Endothelial cell of umbilical vein (primary cell): ENCODE results near the gene PUS7L. TPM values are rescaled to one million over a fixed set of nuclear protein-coding genes. Genes with fewer than 3 reads are reported as not detected.

ENCODE experiments used
- BruUV-seq: library from RNA; stranded (reverse); fragments of 400-500 nt; replicated peaks from 2 replicates; lab custom pipeline; 2021; lab: Mats Ljungman, UMichigan
- CTCF ChIA-PET: fragments of 300-600, 350-600 bp; sonication (Branson Sonifier 250); formaldehyde crosslinking; loops from one replicate; lab custom pipeline; 2021; ENCODE audit warnings: antibody characterized with exemption, inconsistent platforms; lab: Charles Lee
- POLR2A ChIA-PET: fragments of 300-600, 350-600 bp; sonication (Branson Sonifier 250); formaldehyde crosslinking; loops from one replicate; lab custom pipeline; 2021; ENCODE audit warnings: antibody characterized with exemption, inconsistent platforms; lab: Charles Lee
- DNase-seq: peaks from one replicate; pipeline ENCODE4 v3.0.0-alpha.2; 2011; ENCODE audit warnings: low read depth, low spot score
- FAIRE-seq: peaks from 2 replicates; lab custom pipeline; 2011; peaks lifted over from hg19 to GRCh38; lab: Jason Lieb, UNC
- H2AFZ ChIP-seq: 2 replicates; pipeline ENCODE4 v1.6.0; 2012; ENCODE audit warnings: low read depth, low read length, control low read depth, inconsistent platforms
- H3K27ac ChIP-seq: 2 replicates; pipeline ENCODE4 v1.5.1; 2011; ENCODE audit warnings: low read depth, mild to moderate bottlenecking, control low read depth, low read length, moderate library complexity; ENCODE audit not compliant: insufficient read depth
- H3K27me3 ChIP-seq, 2 experiments: 2 replicates each; pipeline versions ENCODE4 v1.6.0 to v1.6.1; 2011; ENCODE audit warnings: low read length in 2 of 2, mixed read lengths in 1 of 2; ENCODE audit not compliant: control insufficient read depth in 2 of 2, insufficient read depth in 2 of 2
- H3K36me3 ChIP-seq, 2 experiments: 2 replicates in 1 of 2; 3 replicates in 1 of 2; pipeline ENCODE4 v1.5.1; 2011; ENCODE audit warnings: low read length in 2 of 2, mild to moderate bottlenecking in 1 of 2, moderate library complexity in 1 of 2; ENCODE audit not compliant: control insufficient read depth in 2 of 2, insufficient read depth in 2 of 2; ENCODE audit errors: extremely low read depth in 1 of 2
- H3K4me1 ChIP-seq: 3 replicates; pipeline ENCODE4 v1.5.1; 2011; ENCODE audit warnings: mild to moderate bottlenecking, low read length; ENCODE audit not compliant: control insufficient read depth, insufficient read depth; ENCODE audit errors: extremely low read depth
- H3K4me2 ChIP-seq: 2 replicates; pipeline ENCODE4 v1.6.1; 2011; ENCODE audit warnings: low read length, control low read depth, mixed read lengths; ENCODE audit not compliant: insufficient read depth
- H3K4me3 ChIP-seq, 3 experiments: fragments of 200-600 bp in 1 of 3; sonication (generic), shearing (Covaris generic) in 1 of 3; replicated peaks in 1 of 3; 2 replicates each; pipeline ENCODE4 v1.5.1; 2011 to 2016; ENCODE audit warnings: control low read depth in 3 of 3, low read length in 3 of 3, mild to moderate bottlenecking in 2 of 3, inconsistent platforms in 1 of 3, low read depth in 1 of 3, moderate library complexity in 1 of 3; ENCODE audit not compliant: insufficient read depth in 1 of 3
- H3K79me2 ChIP-seq: 2 replicates; pipeline ENCODE4 v1.6.0; 2012; ENCODE audit warnings: low read length, inconsistent platforms; ENCODE audit not compliant: control insufficient read depth, insufficient read depth
- H3K9ac ChIP-seq: replicated peaks from 2 replicates; pipeline ENCODE3; 2011; ENCODE audit warnings: low read length, control low read depth; ENCODE audit not compliant: insufficient read depth; ENCODE audit errors: extremely low read depth
- H3K9me1 ChIP-seq: replicated peaks from 3 replicates; pipeline ENCODE4 v1.6.0; 2011; ENCODE audit warnings: mild to moderate bottlenecking, low read length; ENCODE audit not compliant: control insufficient read depth, insufficient read depth; ENCODE audit errors: extremely low read depth
- H3K9me3 ChIP-seq: replicated peaks from 2 replicates; pipeline ENCODE4 v1.5.1; 2012; ENCODE audit warnings: low read length, inconsistent platforms; ENCODE audit not compliant: control insufficient read depth, insufficient read depth
- H4K20me1 ChIP-seq: replicated peaks from 2 replicates; pipeline ENCODE3; 2011; ENCODE audit warnings: mild to moderate bottlenecking, low read length; ENCODE audit not compliant: control insufficient read depth, insufficient read depth; ENCODE audit errors: extremely low read depth
- EZH2 ChIP-seq: IDR thresholded peaks from 2 replicates; pipeline ENCODE4 v1.6.1; 2012; ENCODE audit warnings: borderline replicate concordance, low read depth, mild to moderate bottlenecking, moderate library complexity, low read length, inconsistent platforms; ENCODE audit not compliant: severe bottlenecking
- FOS ChIP-seq: IDR thresholded peaks from 2 replicates; pipeline ENCODE4 v1.6.1; 2011; ENCODE audit warnings: mild to moderate bottlenecking, low read length, moderate library complexity, borderline replicate concordance; ENCODE audit not compliant: insufficient read depth
- GATA2 ChIP-seq: IDR thresholded peaks from 2 replicates; pipeline ENCODE4 v1.7.0; 2011; ENCODE audit warnings: low read depth, mild to moderate bottlenecking, moderate library complexity, mixed read lengths, low read length; ENCODE audit not compliant: insufficient read length, insufficient read depth
- JUN ChIP-seq: IDR thresholded peaks from 2 replicates; pipeline ENCODE4 v1.6.1; 2011; ENCODE audit warnings: borderline replicate concordance, low read depth; ENCODE audit not compliant: insufficient read length, insufficient read depth
- MYC ChIP-seq: IDR thresholded peaks from one replicate; pipeline ENCODE4 v1.6.1; 2011; ENCODE audit warnings: mild to moderate bottlenecking, low read depth, low read length
- POLR2A ChIP-seq: IDR thresholded peaks from 2 replicates; pipeline ENCODE4 v1.6.1; 2012; ENCODE audit warnings: low read depth, mild to moderate bottlenecking, control low read depth, low read length
- POLR2AphosphoS5 ChIP-seq: IDR thresholded peaks from 2 replicates; pipeline ENCODE4 v1.6.1; 2012; ENCODE audit warnings: low read depth, mild to moderate bottlenecking, control low read depth, low read length, moderate library complexity; ENCODE audit not compliant: insufficient read depth
- dilution Hi-C: fragments of 300-500 bp; cut with MboI; formaldehyde crosslinking; loops from one replicate; pipeline ENCODE4 v1.15.0; 2019; ENCODE audit warnings: low sequenced_read_pairs; ENCODE audit not compliant: extremely low pct_ligation_motif_present
- intact Hi-C: fragments of 100-400 bp; cut with micrococcal nuclease; formaldehyde crosslinking; loops from one replicate; pipeline ENCODE4 v1.10.0; 2022
- polyA plus RNA-seq, 4 experiments: library from polyadenylated mRNA; depleted of rRNA in 3 of 4; stranded (reverse) in 3 of 4; unstranded in 1 of 4; fragments of >200 nt; gene quantifications; 2 replicates each; pipeline versions ENCODE4 v1.2.1 to v1.2.3, GENCODE V29; 2011 to 2012; ENCODE audit warnings: missing spikeins in 1 of 4
- total RNA-seq: library from RNA; stranded (reverse); gene quantifications from 2 replicates; pipeline ENCODE4 v1.2.3, GENCODE V29; 2021
- TF ChIP-seq, protein P1 (sequence below), 2 donors: IDR thresholded peaks; 1 replicate in 1 of 2; 2 replicates in 1 of 2; pipeline ENCODE4 v1.5.1; 2011; ENCODE audit warnings: low read length in 2 of 2, mild to moderate bottlenecking in 2 of 2, moderate library complexity in 2 of 2, control low read depth in 1 of 2, inconsistent platforms in 1 of 2, low read depth in 1 of 2; ENCODE audit not compliant: insufficient read depth in 1 of 2; ENCODE audit errors: extremely low read depth in 1 of 2
- TF ChIP-seq, protein P2 (sequence below): IDR thresholded peaks from 2 replicates; pipeline ENCODE4 v1.6.1; 2011; ENCODE audit not compliant: insufficient read depth, insufficient read length

PUS7L gene
- total and polyA plus RNA-seq, 2 donors (not counting 3 experiments of a cell fraction or from before 2014, with no cell fraction given), result 1.8 to 13.1 TPM

DNA sequence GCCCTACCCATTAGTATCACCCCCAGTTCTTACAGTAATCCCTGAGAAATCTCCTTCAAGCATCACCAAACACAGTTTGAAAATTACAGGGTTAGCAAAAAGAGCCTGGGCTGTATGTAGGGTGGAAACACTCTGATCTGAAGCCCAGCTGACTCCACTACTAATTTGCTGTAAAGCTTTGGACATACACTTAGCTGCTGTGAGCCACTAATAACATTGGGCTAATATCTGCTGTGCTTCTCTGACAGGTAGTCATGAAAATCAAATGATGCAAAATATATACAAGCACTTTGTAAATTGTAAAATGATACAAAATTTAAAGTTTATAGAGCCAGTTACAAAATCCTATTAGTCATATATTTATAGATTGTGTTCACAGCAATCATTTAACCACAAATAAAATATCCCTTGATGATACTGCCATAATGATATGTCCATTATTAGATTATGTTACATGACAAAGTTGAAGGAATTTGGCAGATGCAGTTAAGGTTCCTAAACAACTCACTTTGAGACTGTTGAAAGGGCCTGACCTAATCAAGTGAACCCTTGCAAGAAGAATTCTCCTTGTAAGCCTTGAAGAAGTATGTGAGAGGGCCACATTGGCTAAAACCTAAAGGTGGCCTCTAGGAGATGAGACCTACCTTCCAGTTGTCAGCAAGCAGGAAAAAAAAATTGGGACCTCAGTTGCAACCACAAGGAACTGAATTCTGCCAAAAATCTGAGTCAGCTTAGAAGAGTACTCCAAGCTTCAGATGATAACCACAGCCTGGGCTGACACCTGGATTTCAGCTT lies 28.5 kb upstream of the PUS7L start:
- TSS peak; percentile 10 for BruUV-seq
- DNase-seq, result no peak
- CTCF ChIA-PET, result no interaction called here

More for the DNA sequence above, 28.5 kb upstream of the PUS7L start:
- Histone ChIP-seq H4K20me1 (no peaks in the 10 kb centered on the region), H3K9ac (no peak overlapping the region), H3K4me1 (no peaks in the 10 kb centered on the region), H3K79me2 (no peaks in the 10 kb centered on the region), H3K27ac (no peak overlapping the region), H2AFZ (no peak overlapping the region), H3K36me3 (peaks cover 2 to 8% of the 10 kb centered on the region in 2 experiments), H3K9me3 (no peaks in the 10 kb centered on the region), H3K4me3 (no peak overlapping the region), H3K4me2 (no peak overlapping the region), H3K9me1 (no peaks in the 10 kb centered on the region), H3K27me3 (no peaks in the 10 kb centered on the region)
- no peak for TF ChIP-seq JUN
- no peak for TF ChIP-seq GATA2
- TF ChIP-seq POLR2A, result no peak
- TF ChIP-seq, protein P1, sequence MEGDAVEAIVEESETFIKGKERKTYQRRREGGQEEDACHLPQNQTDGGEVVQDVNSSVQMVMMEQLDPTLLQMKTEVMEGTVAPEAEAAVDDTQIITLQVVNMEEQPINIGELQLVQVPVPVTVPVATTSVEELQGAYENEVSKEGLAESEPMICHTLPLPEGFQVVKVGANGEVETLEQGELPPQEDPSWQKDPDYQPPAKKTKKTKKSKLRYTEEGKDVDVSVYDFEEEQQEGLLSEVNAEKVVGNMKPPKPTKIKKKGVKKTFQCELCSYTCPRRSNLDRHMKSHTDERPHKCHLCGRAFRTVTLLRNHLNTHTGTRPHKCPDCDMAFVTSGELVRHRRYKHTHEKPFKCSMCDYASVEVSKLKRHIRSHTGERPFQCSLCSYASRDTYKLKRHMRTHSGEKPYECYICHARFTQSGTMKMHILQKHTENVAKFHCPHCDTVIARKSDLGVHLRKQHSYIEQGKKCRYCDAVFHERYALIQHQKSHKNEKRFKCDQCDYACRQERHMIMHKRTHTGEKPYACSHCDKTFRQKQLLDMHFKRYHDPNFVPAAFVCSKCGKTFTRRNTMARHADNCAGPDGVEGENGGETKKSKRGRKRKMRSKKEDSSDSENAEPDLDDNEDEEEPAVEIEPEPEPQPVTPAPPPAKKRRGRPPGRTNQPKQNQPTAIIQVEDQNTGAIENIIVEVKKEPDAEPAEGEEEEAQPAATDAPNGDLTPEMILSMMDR (IDR thresholded peaks at IDR 0.05; ENCODE audit: extremely low read depth in 1 of 2, insufficient read depth in 1 of 2, low read depth in 1 of 2, low read length in 2 of 2), result no peak
- no peak for TF ChIP-seq POLR2AphosphoS5
- no peak for TF ChIP-seq EZH2
- TF ChIP-seq FOS, result no peak
- TF ChIP-seq MYC, result no peak
- TF ChIP-seq, protein P2, sequence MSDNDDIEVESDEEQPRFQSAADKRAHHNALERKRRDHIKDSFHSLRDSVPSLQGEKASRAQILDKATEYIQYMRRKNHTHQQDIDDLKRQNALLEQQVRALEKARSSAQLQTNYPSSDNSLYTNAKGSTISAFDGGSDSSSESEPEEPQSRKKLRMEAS, result no peak
- FAIRE-seq, result no peak
- POLR2A ChIA-PET, result no interaction called here
- intact Hi-C loops, result no loop called here
- dilution Hi-C loops, result no loop called here
